Muscle layer of colon (tissue), 2 donors: ENCODE results near the gene HNRNPC.
"Not testable (repeated sequence)": the region's sequence is repeated elsewhere in the genome, so short reads cannot be mapped to it uniquely, and the experiment has no call there.

Experiments
- H3K27ac ChIP-seq: one replicate; pipeline ENCODE4 v1.7.0; 2013; ENCODE audit warnings: low read depth, mild to moderate bottlenecking, low read length, moderate library complexity
- H3K27me3 ChIP-seq, 2 donors: one replicate each; pipeline ENCODE4 v1.7.0; 2013; ENCODE audit warnings: low read length in 2 of 2, mild to moderate bottlenecking in 2 of 2; ENCODE audit not compliant: insufficient read depth in 2 of 2, control insufficient read depth in 1 of 2
- H3K36me3 ChIP-seq: one replicate; pipeline ENCODE4 v1.7.0; 2013; ENCODE audit warnings: mild to moderate bottlenecking, low read length; ENCODE audit not compliant: insufficient read depth
- H3K4me1 ChIP-seq: one replicate; pipeline ENCODE4 v1.7.0; 2013; ENCODE audit warnings: mild to moderate bottlenecking, low read length; ENCODE audit not compliant: insufficient read depth
- H3K4me3 ChIP-seq, 2 donors: one replicate each; pipeline ENCODE4 v1.7.0; 2013; ENCODE audit warnings: low read length in 2 of 2, low read depth in 1 of 2, mild to moderate bottlenecking in 1 of 2, moderate library complexity in 1 of 2
- H3K9ac ChIP-seq: one replicate; pipeline ENCODE4 v1.7.0; 2013; ENCODE audit warnings: low read length
- H3K9me3 ChIP-seq: one replicate; pipeline ENCODE4 v1.7.0; 2013; ENCODE audit warnings: mild to moderate bottlenecking, low read length
- donor health status: abdominal sarcoma.
- donor health status: Adenocarcinoma of cecum.

HNRNPC gene

GRCh38 chr14:21256539-21257393 lies 12.5 kb downstream of the HNRNPC start:
- peaks cover 51% of the 10 kb centered on the region for H3K4me1 ChIP-seq
- peaks cover 16% of the 10 kb centered on the region for H3K36me3 ChIP-seq
- no peaks in the 10 kb centered on the region for H3K27me3 ChIP-seq
- no peak overlapping the region for H3K4me3 ChIP-seq
- no peaks in the 10 kb centered on the region for H3K9me3 ChIP-seq
- H3K9ac ChIP-seq = no peak overlapping the region
- no peak overlapping the region for H3K27ac ChIP-seq

GRCh38 chr14:21256102-21256447 lies 13.2 kb downstream of the HNRNPC start:
- not testable (repeated sequence) for H3K27me3 ChIP-seq, H3K9ac ChIP-seq, H3K9me3 ChIP-seq, H3K4me3 ChIP-seq, H3K27ac ChIP-seq
- Histone ChIP-seq H3K36me3 (peaks cover 15% of the 10 kb centered on the region), H3K4me1 (peaks cover 45% of the 10 kb centered on the region)

GRCh38 chr14:21255385-21256101 lies 13.7 kb downstream of the HNRNPC start:
- Histone ChIP-seq H3K9me3 (no peaks in the 10 kb centered on the region), H3K4me1 (peaks cover 44% of the 10 kb centered on the region), H3K9ac (no peak overlapping the region), H3K4me3 (no peak overlapping the region), H3K36me3 (peaks cover 21% of the 10 kb centered on the region), H3K27me3 (no peaks in the 10 kb centered on the region), H3K27ac (no peak overlapping the region)

- Histone ChIP-seq H3K9ac (no peak overlapping the region), H3K27ac (no peak overlapping the region), H3K4me3 (no peak overlapping the region), H3K27me3 (no peaks in the 10 kb centered on the region), H3K9me3 (no peaks in the 10 kb centered on the region), H3K4me1 (peaks cover 33% of the 10 kb centered on the region), H3K36me3 (peaks cover 26% of the 10 kb centered on the region)
Measured at GRCh38 chr14:21252149-21252548, 17.1 kb downstream of the HNRNPC start.

- Histone ChIP-seq H3K27me3 (no peaks in the 10 kb centered on the region), H3K9me3 (no peaks in the 10 kb centered on the region), H3K4me1 (peaks cover 27% of the 10 kb centered on the region), H3K27ac (no peak overlapping the region), H3K9ac (no peak overlapping the region), H3K36me3 (peaks cover 21% of the 10 kb centered on the region), H3K4me3 (no peak overlapping the region)
Measured at GRCh38 chr14:21251215-21251614, 18.0 kb downstream of the HNRNPC start.

- Histone ChIP-seq H3K27ac (no peak overlapping the region), H3K9ac (no peak overlapping the region), H3K27me3 (no peaks in the 10 kb centered on the region), H3K36me3 (peaks cover 30% of the 10 kb centered on the region), H3K4me3 (no peak overlapping the region), H3K9me3 (no peaks in the 10 kb centered on the region), H3K4me1 (peaks cover 16% of the 10 kb centered on the region)
Measured at GRCh38 chr14:21248739-21249411, 20.4 kb downstream of the HNRNPC start.

- Histone ChIP-seq H3K36me3 (peaks cover 30% of the 10 kb centered on the region), H3K4me1 (peaks cover 16% of the 10 kb centered on the region), H3K27me3 (no peaks in the 10 kb centered on the region), H3K4me3 (no peak overlapping the region), H3K9ac (no peak overlapping the region), H3K27ac (no peak overlapping the region), H3K9me3 (no peaks in the 10 kb centered on the region)
Measured at GRCh38 chr14:21248338-21248737, 20.9 kb downstream of the HNRNPC start.

GRCh38 chr14:21245813-21246212 lies 23.4 kb downstream of the HNRNPC start:
- Histone ChIP-seq H3K9me3 (no peaks in the 10 kb centered on the region), H3K27me3 (no peaks in the 10 kb centered on the region), H3K4me1 (peaks cover 20% of the 10 kb centered on the region), H3K36me3 (peaks cover 26% of the 10 kb centered on the region), H3K27ac (no peak overlapping the region), H3K4me3 (no peak overlapping the region), H3K9ac (no peak overlapping the region)

- Histone ChIP-seq H3K4me1 (peaks cover 26% of the 10 kb centered on the region), H3K27ac (no peak overlapping the region), H3K9ac (no peak overlapping the region), H3K36me3 (peaks cover 17% of the 10 kb centered on the region), H3K9me3 (no peaks in the 10 kb centered on the region), H3K27me3 (no peaks in the 10 kb centered on the region), H3K4me3 (no peak overlapping the region)
Measured at GRCh38 chr14:21244544-21244943, 24.7 kb downstream of the HNRNPC start.

GRCh38 chr14:21241218-21241819 lies 27.9 kb downstream of the HNRNPC start:
- Histone ChIP-seq H3K9ac (no peak overlapping the region), H3K27me3 (no peaks in the 10 kb centered on the region), H3K4me3 (no peak overlapping the region), H3K27ac (no peak overlapping the region), H3K4me1 (peaks cover 33% of the 10 kb centered on the region), H3K36me3 (peaks cover 15% of the 10 kb centered on the region), H3K9me3 (no peaks in the 10 kb centered on the region)

- no peak overlapping the region for H3K4me3 ChIP-seq
- H3K4me1 ChIP-seq = peaks cover 42% of the 10 kb centered on the region
- peaks cover 15% of the 10 kb centered on the region for H3K36me3 ChIP-seq
Measured at GRCh38 chr14:21240417-21240816, 28.8 kb downstream of the HNRNPC start.

More at GRCh38 chr14:21240417-21240816, 28.8 kb downstream of the HNRNPC start:
- no peak overlapping the region for H3K9ac ChIP-seq
- no peaks in the 10 kb centered on the region for H3K9me3 ChIP-seq
- H3K27ac ChIP-seq = no peak overlapping the region
- no peaks in the 10 kb centered on the region for H3K27me3 ChIP-seq
